Activated CD8-positive, alpha-beta memory T cell treated with anti-CD3 and anti-CD28 coated beads, Interleukin-2, amount 50 U/mL, for 4 hours (primary cell): Measurements from ENCODE around the gene MAMDC4.
A peak's percentile ranks its signal among the peaks of the same experiment; 100 is the strongest.
"Not testable (repeated sequence)": the region's sequence is repeated elsewhere in the genome, so short reads cannot be mapped to it uniquely, and the experiment has no call there.

ENCODE experiments used
- DNase-seq: peaks from one replicate; pipeline ENCODE4 v3.0.0-alpha.2; 2020

The MAMDC4 gene

GRCh38 chr9:136862849-136863622, 10.9 kb downstream of the MAMDC4 start:
- DNase-seq: no peak

GRCh38 chr9:136863623-136864273, 11.6 kb downstream of the MAMDC4 start:
- DNase-seq: no peak

- DNase-seq: no peak
These were observed 13.1 kb downstream of the MAMDC4 start for GRCh38 chr9:136865041-136865767.

DNA sequence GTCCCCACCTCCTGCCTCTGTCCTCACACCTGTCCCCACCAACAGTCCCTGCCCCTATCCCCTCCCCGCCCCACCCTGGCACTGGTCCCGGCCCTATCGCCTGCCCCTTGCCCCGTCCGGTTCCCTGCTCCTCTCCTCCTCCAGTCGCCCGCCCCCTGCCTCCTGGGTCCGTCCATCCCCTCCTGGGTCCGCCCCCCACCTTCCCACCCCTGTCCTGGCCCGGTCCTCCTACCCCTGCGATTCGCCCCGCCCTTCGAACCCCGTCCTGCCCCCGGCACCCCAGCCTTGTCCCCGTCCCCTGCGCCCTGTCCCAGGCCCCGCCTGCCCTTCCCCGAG, 13.6 kb downstream of the MAMDC4 start:
- DNase-seq: no peak

- DNase-seq: not testable (repeated sequence)
These were observed 14.8 kb downstream of the MAMDC4 start for GRCh38 chr9:136866898-136867421.

- no peak for DNase-seq
These were observed 15.3 kb downstream of the MAMDC4 start for GRCh38 chr9:136867480-136867879.

DNA sequence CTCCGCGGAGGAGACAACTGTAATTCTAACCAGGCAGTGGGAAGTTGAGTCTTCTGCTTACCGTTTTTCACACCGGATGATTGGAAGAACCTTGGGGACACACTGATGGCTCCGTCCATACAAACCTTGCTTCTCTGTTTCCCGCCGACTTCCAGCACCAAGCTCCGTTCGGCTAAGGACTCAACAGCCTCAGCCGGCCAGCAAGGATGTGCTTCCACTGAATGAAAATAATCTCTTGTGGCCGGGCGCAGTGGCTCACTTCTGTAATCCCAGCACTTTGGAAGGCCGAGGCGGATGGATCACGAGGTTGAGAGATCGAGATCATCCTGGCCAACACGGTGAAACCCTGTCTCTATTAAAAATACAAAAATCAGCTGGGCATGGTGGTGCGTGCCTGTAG, 15.8 kb downstream of the MAMDC4 start:
- DNase-seq: no peak

GRCh38 chr9:136868644-136869043, 16.5 kb downstream of the MAMDC4 start:
- no peak for DNase-seq

GRCh38 chr9:136869611-136870010, 17.5 kb downstream of the MAMDC4 start:
- not testable (repeated sequence) for DNase-seq

DNA sequence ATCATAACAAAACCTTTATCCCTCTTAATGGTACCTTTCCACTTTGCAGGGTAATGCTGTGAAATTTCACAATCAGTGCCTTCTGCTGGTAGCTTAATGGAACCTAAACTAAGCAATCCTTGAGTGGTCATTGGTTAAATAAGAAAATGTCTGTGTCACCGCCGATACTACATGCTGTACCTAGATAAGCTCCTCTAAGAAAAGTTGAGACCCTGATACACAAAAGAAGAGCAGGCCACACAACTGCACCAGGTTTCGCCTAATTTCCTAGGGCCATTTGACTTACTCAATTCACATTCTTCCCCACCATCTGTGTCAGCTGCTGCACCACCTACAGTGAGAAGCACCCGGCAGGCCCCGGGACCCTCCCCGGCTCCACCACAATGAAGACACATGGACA, 23.0 kb downstream of the MAMDC4 start:
- DNase-seq: peak; percentile 4

DNA sequence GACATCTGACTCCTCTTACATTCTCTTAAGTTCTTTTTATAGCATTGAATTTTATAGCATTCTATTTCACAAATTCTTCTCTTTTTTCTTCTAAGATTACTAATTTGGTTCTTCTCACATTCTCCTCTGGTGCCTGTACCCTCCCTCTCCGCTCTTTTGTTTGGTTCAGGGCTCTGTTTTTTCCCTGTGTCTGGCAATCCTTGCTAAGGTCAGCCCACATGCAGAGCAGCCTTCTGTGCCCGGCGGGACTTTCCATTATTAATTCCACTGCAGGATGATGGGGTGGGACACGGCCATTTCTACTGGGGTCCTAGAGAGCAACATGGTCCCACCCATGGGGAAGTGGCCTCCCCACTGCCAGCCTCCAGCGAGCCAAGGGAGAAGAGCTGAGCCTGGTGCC, 24.3 kb downstream of the MAMDC4 start:
- no peak for DNase-seq

- DNase-seq: no peak
These were observed 28.5 kb downstream of the MAMDC4 start for GRCh38 chr9:136880651-136881050.

DNA sequence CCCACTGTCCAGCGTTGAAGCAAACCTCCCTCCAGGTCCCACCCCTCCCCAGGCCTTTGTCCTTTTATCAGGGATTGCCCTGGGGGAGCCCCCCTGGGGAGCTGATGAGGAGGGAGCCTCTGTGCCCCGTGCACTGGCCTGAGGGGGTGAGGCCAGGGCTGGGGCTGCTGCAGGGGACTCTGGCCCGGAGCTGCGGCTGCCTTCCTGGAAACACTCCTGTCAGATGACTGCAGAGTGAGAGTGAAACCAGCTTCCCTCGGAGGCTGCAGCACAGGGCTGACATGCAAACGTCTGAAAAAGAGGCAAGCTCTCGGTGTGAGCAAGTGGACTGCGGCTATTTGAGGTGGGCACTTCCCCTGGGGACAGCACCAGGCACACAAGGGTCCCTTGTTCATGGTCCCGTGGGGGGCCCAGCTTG, 29.6 kb downstream of the MAMDC4 start:
- DNase-seq: no peak

GRCh38 chr9:136882109-136882946, 30.2 kb downstream of the MAMDC4 start:
- DNase-seq: peak; percentile 92

DNA sequence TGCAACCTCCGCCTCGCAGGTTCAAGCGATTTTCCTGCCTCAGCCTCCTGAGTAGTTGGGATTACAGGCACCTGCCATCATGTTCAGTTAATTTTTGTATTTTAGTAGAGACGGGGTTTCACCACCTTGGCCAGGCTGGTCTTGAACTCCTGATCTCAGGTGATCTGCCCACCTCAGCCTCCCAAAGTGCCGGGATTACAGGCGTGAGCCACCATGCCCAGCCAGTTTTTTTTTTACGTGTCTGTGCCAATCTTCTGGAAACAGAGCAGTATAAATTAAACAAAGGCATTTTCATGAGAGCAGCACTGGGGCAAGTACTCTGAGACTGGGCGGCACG, 30.8 kb downstream of the MAMDC4 start:
- DNase-seq: not testable (repeated sequence)

- DNase-seq: not testable (repeated sequence)
These were observed 31.5 kb downstream of the MAMDC4 start for GRCh38 chr9:136883670-136884069.

DNA sequence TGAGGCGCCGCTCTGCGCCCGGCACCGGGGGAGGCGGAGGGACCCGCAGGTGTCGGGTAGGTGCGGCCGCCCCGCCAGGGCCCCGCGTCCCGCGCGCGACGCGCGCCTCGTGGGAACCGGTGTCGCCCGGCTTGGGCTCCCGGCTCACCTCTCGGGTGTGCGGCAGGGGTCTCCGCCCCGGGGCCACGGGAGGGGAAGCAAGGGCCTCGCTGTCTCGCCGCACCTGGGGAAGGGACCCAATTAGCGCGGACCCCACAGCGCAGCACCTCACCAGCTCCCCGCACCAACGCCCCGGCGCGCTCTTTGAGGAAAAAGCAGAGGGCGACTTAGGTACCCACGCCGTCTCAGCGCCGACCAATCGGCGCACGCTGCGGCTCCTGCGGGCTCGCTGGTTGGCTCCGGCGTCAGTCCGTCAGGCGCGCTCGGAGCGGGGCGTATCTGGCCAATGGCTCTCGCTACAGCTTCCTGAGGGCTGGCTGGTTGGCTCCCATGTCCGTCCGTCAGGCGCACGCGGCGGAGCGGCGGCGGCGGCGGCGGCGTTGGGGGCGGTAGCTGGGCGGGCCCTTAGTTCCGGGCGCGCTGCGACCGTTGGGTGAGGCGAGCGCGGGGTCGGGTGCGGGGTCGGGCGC, 33.9 kb downstream of the MAMDC4 start, which contains the start of gene TRAF2:
Gene TRAF2 (plus strand): TSS at position 567 of the 629 bp plus-strand sequence. CDS start 12,225 bp downstream, outside the sequence.
- peak; percentile 97 for DNase-seq

DNA sequence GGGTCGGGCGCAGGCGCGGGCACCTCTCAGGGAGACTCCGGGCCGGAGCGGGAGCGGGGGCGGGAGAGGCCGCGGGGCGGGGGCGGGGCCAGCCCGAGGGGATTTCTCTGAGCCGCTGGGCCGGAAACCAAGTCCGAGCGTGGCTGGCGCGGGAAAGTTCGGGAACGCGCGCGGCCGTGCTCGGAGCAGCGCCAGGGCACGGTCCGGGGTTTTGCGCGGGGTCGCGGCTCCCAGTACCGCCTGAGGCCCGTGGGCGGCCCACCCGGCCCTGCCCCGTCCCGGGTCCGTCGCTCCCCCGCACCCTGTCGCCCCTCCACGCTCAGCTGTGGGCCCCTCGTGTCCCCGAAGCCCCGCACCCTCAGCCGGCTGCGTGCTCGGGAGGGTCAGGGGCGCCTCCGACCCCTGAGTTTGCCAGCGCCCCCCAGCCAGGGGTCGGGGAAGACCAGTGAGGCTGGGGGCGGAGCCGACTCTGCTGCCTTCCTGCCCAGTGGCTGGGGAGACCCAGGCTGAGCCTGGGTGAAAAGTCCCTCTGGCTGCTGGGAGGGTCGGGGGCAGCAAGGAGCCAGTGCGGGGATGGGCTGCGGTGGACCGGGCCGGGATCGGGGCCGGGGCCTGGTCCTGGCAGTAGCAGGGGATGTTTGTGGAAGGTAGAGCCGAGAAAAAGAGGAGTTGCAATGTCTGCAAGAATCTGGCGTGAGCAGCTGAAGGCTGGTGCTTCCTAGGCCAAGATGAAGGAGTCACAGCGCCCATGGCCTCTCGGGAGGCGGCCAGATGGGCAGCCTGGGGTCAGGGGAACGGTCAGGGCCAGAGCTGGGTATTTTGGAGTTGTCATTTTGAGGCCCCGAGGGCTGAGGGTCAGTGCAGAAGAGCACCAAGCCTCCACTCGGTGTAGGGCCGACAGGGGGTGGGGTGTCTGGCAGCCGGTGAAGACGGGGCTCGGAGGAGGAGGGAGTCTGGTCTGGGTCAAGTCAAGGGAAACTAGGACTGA, 34.8 kb downstream of the MAMDC4 start:
- no peak for DNase-seq

DNA sequence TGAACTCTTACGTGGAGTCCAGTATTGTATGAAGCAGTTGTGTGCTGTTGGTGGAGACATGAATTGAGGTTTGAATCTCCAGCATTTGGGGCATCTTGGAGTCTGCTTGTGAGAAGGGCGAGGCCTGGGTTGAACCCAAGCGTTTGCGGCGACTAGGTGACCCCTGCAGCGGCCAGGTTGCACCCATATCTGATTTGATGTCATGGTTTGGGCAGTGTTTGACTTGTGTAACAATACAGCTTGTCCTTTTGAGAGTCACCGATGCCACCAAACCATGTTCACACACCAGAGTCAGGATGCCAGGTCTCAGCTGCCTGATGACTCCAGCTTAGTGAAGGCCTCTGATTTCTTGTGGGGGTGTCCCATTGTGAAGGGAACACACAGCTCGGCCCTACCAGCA, 36.3 kb downstream of the MAMDC4 start:
- DNase-seq: no peak

DNA sequence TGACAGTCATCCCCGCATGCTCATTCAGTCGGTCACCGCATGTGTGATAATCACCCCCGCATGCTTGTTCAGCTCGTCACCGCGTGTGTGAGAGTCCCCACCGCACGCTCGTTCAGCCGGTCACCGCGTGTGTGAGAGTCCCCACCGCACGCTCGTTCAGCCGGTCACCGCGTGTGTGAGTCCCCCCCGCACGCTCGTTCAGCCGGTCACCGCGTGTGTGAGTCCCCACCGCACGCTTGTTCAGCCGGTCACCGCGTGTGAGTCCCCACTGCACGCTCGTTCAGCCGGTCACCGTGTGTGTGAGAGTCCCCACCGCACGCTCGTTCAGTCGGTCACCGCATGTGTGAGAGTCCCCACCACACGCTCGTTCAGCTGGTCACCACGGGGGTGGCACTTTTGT, 37.7 kb downstream of the MAMDC4 start:
- no peak for DNase-seq

GRCh38 chr9:136890661-136891060, 38.5 kb downstream of the MAMDC4 start:
- no peak for DNase-seq
